SK-N-SH treated with all-trans-retinoic acid at 6 μM for 48 hours (cell line): ENCODE measurements around the gene ZNF814.

Experiments
- ARNTL ChIP-seq: fragments of 450-650 bp; formaldehyde crosslinking; IDR thresholded peaks from 2 replicates; pipeline ENCODE4 v1.5.0; 2020; ENCODE audit warnings: low read depth, mild to moderate bottlenecking, moderate library complexity, borderline replicate concordance
- CREB5 ChIP-seq: fragments of 250-450 bp; sonication (Bioruptor Pico); IDR thresholded peaks from 2 replicates; pipeline ENCODE4 v1.5.1; 2020; ENCODE audit warnings: low read depth, mild to moderate bottlenecking, moderate library complexity
- CSRNP3 ChIP-seq: fragments of 250-450 bp; sonication (Bioruptor Pico); IDR thresholded peaks from 2 replicates; pipeline ENCODE4 v1.5.1; 2021; ENCODE audit warnings: mild to moderate bottlenecking, moderate library complexity
- ESRRG ChIP-seq: fragments of 250-450 bp; sonication (Bioruptor Pico); IDR thresholded peaks from 2 replicates; pipeline ENCODE4 v1.6.1; 2021; ENCODE audit warnings: mild to moderate bottlenecking
- GLIS3 ChIP-seq: fragments of 250-450 bp; sonication (Bioruptor Pico); IDR thresholded peaks from 2 replicates; pipeline ENCODE4 v1.5.0; 2020; ENCODE audit warnings: mild to moderate bottlenecking, moderate library complexity
- PATZ1 ChIP-seq: fragments of 250-450 bp; sonication (Bioruptor Pico); IDR thresholded peaks from 2 replicates; pipeline ENCODE4 v1.8.0; 2020; ENCODE audit warnings: mild to moderate bottlenecking, moderate library complexity, borderline replicate concordance
- POU6F1 ChIP-seq: fragments of 250-450 bp; sonication (Bioruptor Pico); IDR thresholded peaks from 2 replicates; pipeline ENCODE4 v1.8.0; 2021; ENCODE audit warnings: low read depth, mild to moderate bottlenecking, moderate library complexity, borderline replicate concordance
- RARB ChIP-seq: fragments of 250-450 bp; sonication (Bioruptor Pico); IDR thresholded peaks from 2 replicates; pipeline ENCODE4 v1.8.0; 2021; ENCODE audit warnings: mild to moderate bottlenecking, moderate library complexity
- SNAI2 ChIP-seq: fragments of 250-450 bp; sonication (Bioruptor Pico); IDR thresholded peaks from 2 replicates; pipeline ENCODE4 v1.5.0; 2020; ENCODE audit warnings: mild to moderate bottlenecking, moderate library complexity
- TOX ChIP-seq: fragments of 250-450 bp; sonication (Bioruptor Pico); IDR thresholded peaks from 2 replicates; pipeline ENCODE4 v1.8.0; 2021; ENCODE audit warnings: mild to moderate bottlenecking, moderate library complexity, borderline replicate concordance
- ZC3H10 ChIP-seq: fragments of 250-450 bp; sonication (Bioruptor Pico); IDR thresholded peaks from 2 replicates; pipeline ENCODE4 v1.5.1; 2021; ENCODE audit warnings: mild to moderate bottlenecking, moderate library complexity
- ZFP30 ChIP-seq: fragments of 450-650 bp; formaldehyde crosslinking; IDR thresholded peaks from 2 replicates; pipeline ENCODE4 v1.5.0; 2022; ENCODE audit warnings: mild to moderate bottlenecking, moderate library complexity
- ZNF565 ChIP-seq: fragments of 450-650 bp; formaldehyde crosslinking; conservative IDR thresholded peaks from 2 replicates; pipeline ENCODE4 v1.5.0; 2020; ENCODE audit warnings: low read depth, mild to moderate bottlenecking, moderate library complexity
- ZNF70 ChIP-seq: fragments of 450-650 bp; formaldehyde crosslinking; IDR thresholded peaks from 2 replicates; pipeline ENCODE4 v1.5.0; 2020; ENCODE audit warnings: mild to moderate bottlenecking, moderate library complexity

GRCh38 chr19:57907394-57907793 is 18.6 kb upstream of the ZNF814 start:
- TF ChIP-seq CREB5 (CRISPR knock-in tag) = no peak
- TF ChIP-seq ZNF565 (CRISPR knock-in tag) = no peak
- no peak for TF ChIP-seq GLIS3
- TF ChIP-seq ZFP30 = no peak
- no peak for TF ChIP-seq RARB (CRISPR knock-in tag)
- no peak for TF ChIP-seq PATZ1
- no peak for TF ChIP-seq ZC3H10 (CRISPR knock-in tag)
- TF ChIP-seq POU6F1 (CRISPR knock-in tag) = no peak
- no peak for TF ChIP-seq SNAI2
- no peak for TF ChIP-seq ESRRG (CRISPR knock-in tag)
- TF ChIP-seq ARNTL (CRISPR knock-in tag) = no peak
- no peak for TF ChIP-seq TOX (CRISPR knock-in tag)
- no peak for TF ChIP-seq CSRNP3 (CRISPR knock-in tag)
- TF ChIP-seq ZNF70 (CRISPR knock-in tag) = no peak
